GM21367 (cell line): ENCODE results near the gene CARD8.
"Not testable (repeated sequence)": the region's sequence is repeated elsewhere in the genome, so short reads cannot be mapped to it uniquely, and the experiment has no call there.

Experiments used
- ATAC-seq: cut with Tn5 transposase; IDR thresholded peaks from one replicate; pipeline ENCODE4 v1.9.1; 2021; ENCODE audit not compliant: unreplicated experiment

The CARD8 gene

GRCh38 chr19:48255376-48256303 is at the start of gene CARD8:
TSS of gene CARD8 (minus strand) at chr19:48255912. CDS start at chr19:48241020, 14,892 bp downstream.
- peak; percentile 48 for ATAC-seq

GRCh38 chr19:48303866-48304265 is 48.2 kb upstream of the CARD8 start:
- no peak for ATAC-seq

GRCh38 chr19:48303367-48303766 is 47.7 kb upstream of the CARD8 start:
- ATAC-seq, result no peak

- no peak for ATAC-seq
These were observed 46.9 kb upstream of the CARD8 start for GRCh38 chr19:48302600-48302959.

- ATAC-seq, result no peak
These were observed 46.3 kb upstream of the CARD8 start for GRCh38 chr19:48301886-48302599.

- no peak for ATAC-seq
These were observed 42.3 kb upstream of the CARD8 start for GRCh38 chr19:48297975-48298374.

GRCh38 chr19:48296963-48297734 is 41.4 kb upstream of the CARD8 start:
- ATAC-seq, result no peak

- no peak for ATAC-seq
These were observed 39.7 kb upstream of the CARD8 start for GRCh38 chr19:48295458-48295857.

- ATAC-seq, result no peak
These were observed 37.1 kb upstream of the CARD8 start for GRCh38 chr19:48292798-48293197.

- ATAC-seq, result not testable (repeated sequence)
These were observed 35.7 kb upstream of the CARD8 start for GRCh38 chr19:48291489-48291815.

GRCh38 chr19:48290771-48291488 is 35.2 kb upstream of the CARD8 start:
- no peak for ATAC-seq

GRCh38 chr19:48290401-48290770 is 34.7 kb upstream of the CARD8 start:
- no peak for ATAC-seq

- no peak for ATAC-seq
These were observed 32.0 kb upstream of the CARD8 start for GRCh38 chr19:48287748-48288147.

- no peak for ATAC-seq
These were observed 29.2 kb upstream of the CARD8 start for GRCh38 chr19:48284896-48285295.

- ATAC-seq, result no peak
These were observed 28.2 kb upstream of the CARD8 start for GRCh38 chr19:48283908-48284307.

GRCh38 chr19:48279747-48280146 is 24.0 kb upstream of the CARD8 start:
- no peak for ATAC-seq

GRCh38 chr19:48274938-48275337 is 19.2 kb upstream of the CARD8 start:
- ATAC-seq, result no peak

- ATAC-seq, result no peak
These were observed 18.5 kb upstream of the CARD8 start for GRCh38 chr19:48274173-48274572.

GRCh38 chr19:48271531-48272151 is 15.9 kb upstream of the CARD8 start:
- no peak for ATAC-seq

- ATAC-seq, result not testable (repeated sequence)
These were observed 13.9 kb upstream of the CARD8 start for GRCh38 chr19:48269617-48270026.
